Urinary bladder (tissue), 4 donors: ENCODE results near the gene PCGF3. TPM values are rescaled to one million over a fixed set of nuclear protein-coding genes. Genes with fewer than 3 reads are reported as not detected.
"Not testable (repeated sequence)": the region's sequence is repeated elsewhere in the genome, so short reads cannot be mapped to it uniquely, and the experiment has no call there.

Experiments
- DNase-seq: peaks from one replicate; pipeline ENCODE4 v3.0.0-alpha.2; 2015; ENCODE audit errors: extremely low spot score
- H3K27ac ChIP-seq: one replicate; pipeline ENCODE4 v1.5.1; 2013; ENCODE audit warnings: low read depth, mild to moderate bottlenecking, moderate library complexity
- H3K36me3 ChIP-seq: one replicate; pipeline ENCODE4 v1.6.1; 2013; ENCODE audit warnings: mild to moderate bottlenecking, moderate library complexity; ENCODE audit not compliant: insufficient read depth
- H3K4me1 ChIP-seq: one replicate; pipeline ENCODE4 v1.6.1; 2013; ENCODE audit warnings: mild to moderate bottlenecking, moderate library complexity; ENCODE audit not compliant: insufficient read depth
- H3K4me3 ChIP-seq: one replicate; pipeline ENCODE4 v1.5.1; 2013; ENCODE audit warnings: low read depth, low read length
- WGBS: extraction: QIAGEN DNeasy Blood & Tissue Kit; methylation state at CpG from one replicate; pipeline ENCODE4 v1.1.7; 2013; 5-methylcytosine and 5-hydroxymethylcytosine counted together
- polyA plus RNA-seq: library from polyadenylated mRNA; stranded (reverse); fragments of 200-250 nt; gene quantifications from one replicate; pipeline ENCODE4 v1.2.3, GENCODE V29; 2013
- total RNA-seq: library from RNA; depleted of rRNA; stranded (reverse); fragments of >200 nt; gene quantifications from one replicate; pipeline ENCODE4 v1.2.3, GENCODE V29; 2014
- donor health status: healthy with polysubstance abuse.
- donor health status: healthy.

Gene PCGF3
- total and polyA plus RNA-seq, 2 donors = 36.1 to 52.6 TPM

DNA sequence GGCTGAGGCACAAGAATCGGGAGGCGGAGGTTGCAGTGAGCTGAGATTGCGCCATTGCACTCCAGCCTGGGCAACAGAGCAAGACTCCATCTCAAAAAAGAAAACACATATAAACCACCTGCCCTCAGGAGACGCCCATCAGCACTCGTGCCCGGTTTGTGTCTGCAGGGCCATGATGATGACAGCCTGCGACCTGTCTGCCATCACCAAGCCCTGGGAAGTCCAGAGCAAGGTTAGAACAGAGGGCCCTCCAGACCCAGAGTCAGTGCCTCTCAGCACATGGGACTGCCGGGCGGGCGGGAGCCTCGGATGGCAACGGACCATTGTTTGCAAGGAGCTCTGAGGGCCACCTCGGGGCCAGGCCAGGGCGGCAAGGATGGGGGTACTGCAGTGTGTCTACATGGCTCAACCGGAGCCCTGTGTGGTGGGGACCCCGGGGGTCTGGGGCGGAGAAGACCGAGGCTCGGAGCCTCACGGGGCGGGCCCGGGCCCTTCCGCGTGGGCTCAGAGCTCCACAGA is 40.9 kb upstream of the PCGF3 start:
- Histone ChIP-seq H3K4me1 (no peaks in the 10 kb centered on the region), H3K4me3 (no peak overlapping the region), H3K36me3 (no peaks in the 10 kb centered on the region), H3K27ac (no peak overlapping the region)
- no peak for DNase-seq
- WGBS = 96% methylated on average over 24 of the region's 24 CpGs

DNA sequence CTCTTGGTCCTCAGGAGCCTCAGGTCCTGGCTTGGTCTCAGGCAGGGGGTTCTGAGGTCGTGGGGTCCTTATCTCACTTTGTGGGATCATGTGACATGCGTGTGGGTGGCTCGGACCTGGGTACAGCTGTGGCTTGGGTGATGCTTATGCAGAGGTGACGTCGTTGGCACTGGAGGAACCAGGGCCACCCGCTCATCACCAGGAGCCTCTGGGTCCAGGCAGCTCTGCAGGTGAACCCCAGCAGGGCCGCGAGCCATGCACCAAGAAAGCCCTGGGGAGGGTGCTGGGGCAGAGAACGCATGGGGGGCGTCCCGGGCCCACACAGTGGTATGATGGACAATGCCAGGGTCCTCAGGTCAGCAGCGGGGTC is 40.3 kb upstream of the PCGF3 start:
- H3K36me3 ChIP-seq = no peaks in the 10 kb centered on the region
- no peak overlapping the region for H3K4me3 ChIP-seq
- no peak overlapping the region for H3K27ac ChIP-seq
- WGBS = 88% methylated on average over 12 of the region's 12 CpGs
- no peak for DNase-seq
- H3K4me1 ChIP-seq = no peaks in the 10 kb centered on the region

DNA sequence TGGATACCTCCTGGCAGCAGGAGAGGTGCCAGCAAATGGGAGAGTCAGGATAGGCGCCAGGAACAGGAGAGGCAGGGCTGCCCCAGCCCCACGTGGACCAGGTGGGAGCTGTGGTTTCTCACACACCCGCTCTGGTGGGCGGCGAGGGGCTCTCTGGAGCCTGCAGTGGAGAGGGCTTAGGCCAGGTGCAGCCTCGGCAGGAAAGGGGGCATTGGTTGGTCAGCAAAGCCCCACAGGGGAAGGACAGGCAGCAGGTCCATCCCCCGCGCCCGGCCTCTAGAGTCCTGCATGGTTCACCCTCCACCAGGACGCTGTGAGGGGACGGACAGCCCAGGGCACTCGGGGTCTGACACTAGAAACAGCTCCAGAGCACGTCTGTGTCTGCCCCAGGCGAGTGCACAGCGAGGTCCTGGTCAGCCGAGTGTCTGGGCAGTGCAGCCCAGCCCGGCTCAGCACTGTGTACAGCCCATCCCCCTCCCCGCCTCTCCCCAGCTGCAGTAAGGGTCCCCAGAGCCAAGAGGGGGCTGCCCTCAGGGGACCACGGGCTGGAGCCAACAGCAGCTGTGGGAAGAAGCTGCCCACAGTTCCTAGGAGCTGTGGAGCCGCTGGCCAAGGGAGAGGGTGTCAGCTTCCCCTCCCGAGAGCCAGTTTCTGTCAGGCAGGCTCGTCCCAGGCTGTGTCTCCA is 39.7 kb upstream of the PCGF3 start:
- Histone ChIP-seq H3K4me3 (no peak overlapping the region), H3K27ac (no peak overlapping the region), H3K4me1 (no peaks in the 10 kb centered on the region), H3K36me3 (no peaks in the 10 kb centered on the region)
- WGBS = 63% methylated on average over 22 of the region's 22 CpGs
- DNase-seq = no peak

DNA sequence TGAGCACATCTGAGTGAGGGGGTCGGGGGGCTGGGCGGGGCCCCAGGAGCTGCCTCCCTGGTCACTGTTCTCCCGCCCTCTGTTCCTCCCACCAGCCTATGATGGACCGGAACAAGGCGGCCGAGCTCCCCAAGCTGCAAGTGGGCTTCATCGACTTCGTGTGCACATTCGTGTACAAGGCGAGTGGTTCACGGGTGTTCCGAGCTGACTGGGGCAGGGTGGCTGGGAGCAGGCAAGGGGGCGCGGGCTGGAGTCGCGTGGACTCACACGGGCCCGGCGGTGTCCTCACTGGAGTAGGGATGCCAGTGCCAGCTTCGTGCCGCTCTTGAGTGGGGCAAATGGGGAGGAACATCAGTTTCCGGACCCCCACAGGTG is 39.2 kb upstream of the PCGF3 start:
- Histone ChIP-seq H3K4me3 (no peak overlapping the region), H3K27ac (no peak overlapping the region), H3K4me1 (no peaks in the 10 kb centered on the region), H3K36me3 (no peaks in the 10 kb centered on the region)
- DNase-seq = no peak
- WGBS = 82% methylated on average over 22 of the region's 22 CpGs

DNA sequence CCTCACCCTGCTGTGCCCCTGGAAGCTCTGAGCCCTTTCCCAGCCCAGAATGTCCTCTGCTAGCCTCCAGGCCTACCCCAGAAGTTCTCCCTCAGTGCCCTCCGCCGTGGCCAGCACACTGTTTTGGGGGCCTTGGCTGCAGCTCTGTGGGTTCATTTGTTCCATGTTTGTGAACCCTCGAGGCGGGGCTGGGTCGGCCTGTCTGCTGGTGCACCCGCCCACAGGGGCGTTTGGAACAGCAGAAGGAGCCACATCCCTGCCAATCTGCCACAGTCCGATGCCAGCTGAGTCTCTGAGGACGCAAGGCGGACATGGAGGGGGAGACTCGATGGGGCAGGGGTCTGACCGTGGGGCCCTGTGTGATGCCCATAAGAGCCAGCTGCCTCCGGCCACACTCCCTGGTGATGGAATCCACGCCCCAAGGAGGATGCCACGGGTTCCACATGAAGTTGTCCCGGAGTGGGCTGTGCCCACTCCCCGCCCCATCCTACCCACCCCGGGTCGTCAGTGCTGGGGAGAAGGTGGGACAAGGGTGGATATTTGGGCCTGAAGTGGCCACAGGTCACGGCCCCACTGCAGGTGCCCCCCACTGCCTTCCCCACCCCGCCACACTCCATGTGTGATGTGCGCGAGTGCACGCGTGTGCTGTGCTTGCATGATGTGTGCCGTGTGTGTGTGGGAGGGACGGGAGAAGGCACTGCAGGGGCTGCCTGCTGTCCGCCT is 38.6 kb upstream of the PCGF3 start:
- H3K4me1 ChIP-seq = no peaks in the 10 kb centered on the region
- no peak for DNase-seq
- no peak overlapping the region for H3K27ac ChIP-seq
- 85% methylated on average over 28 of the region's 28 CpGs for WGBS
- no peak overlapping the region for H3K4me3 ChIP-seq
- no peaks in the 10 kb centered on the region for H3K36me3 ChIP-seq

DNA sequence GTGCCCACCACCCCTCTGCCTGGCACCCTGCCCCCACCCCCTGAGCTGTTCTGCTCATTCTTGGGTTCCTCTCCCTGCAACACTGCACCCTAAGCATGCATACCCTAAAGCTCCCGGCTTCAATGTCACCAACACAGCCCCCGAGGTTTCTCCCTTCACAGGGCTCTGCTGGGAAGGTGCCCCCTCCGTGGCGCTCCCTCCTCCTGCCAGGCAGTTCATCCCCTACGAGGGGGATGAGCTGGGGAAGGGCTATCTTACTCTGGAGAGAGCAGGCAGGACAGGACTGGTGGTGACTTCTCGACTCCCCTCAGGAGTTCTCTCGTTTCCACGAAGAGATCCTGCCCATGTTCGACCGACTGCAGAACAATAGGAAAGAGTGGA is 38.1 kb upstream of the PCGF3 start:
- H3K4me1 ChIP-seq = no peaks in the 10 kb centered on the region
- WGBS = 61% methylated on average over 10 of the region's 10 CpGs
- DNase-seq = no peak
- no peaks in the 10 kb centered on the region for H3K36me3 ChIP-seq
- H3K27ac ChIP-seq = no peak overlapping the region
- no peak overlapping the region for H3K4me3 ChIP-seq

DNA sequence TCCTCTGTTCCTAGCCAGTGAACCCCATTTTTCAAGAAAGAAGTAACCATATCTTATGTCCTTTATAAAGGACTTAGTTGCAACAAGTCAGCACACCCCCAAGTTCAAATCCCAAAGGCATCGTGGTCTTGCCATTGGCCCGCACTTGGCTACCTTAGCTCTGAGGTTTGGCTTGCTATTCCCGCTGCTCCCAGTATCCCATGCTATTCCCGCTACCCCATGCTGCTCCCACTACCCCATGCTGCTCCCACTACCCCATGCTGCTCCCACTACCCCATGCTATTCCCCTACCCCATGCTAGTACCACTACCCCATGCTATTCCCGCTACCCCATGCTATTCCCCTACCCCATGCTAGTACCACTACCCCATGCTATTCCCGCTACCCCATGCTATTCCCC is 37.4 kb upstream of the PCGF3 start:
- not testable (repeated sequence) for H3K4me1 ChIP-seq, H3K27ac ChIP-seq, H3K36me3 ChIP-seq, DNase-seq, H3K4me3 ChIP-seq
- 88% methylated on average over 6 of the region's 6 CpGs for WGBS

DNA sequence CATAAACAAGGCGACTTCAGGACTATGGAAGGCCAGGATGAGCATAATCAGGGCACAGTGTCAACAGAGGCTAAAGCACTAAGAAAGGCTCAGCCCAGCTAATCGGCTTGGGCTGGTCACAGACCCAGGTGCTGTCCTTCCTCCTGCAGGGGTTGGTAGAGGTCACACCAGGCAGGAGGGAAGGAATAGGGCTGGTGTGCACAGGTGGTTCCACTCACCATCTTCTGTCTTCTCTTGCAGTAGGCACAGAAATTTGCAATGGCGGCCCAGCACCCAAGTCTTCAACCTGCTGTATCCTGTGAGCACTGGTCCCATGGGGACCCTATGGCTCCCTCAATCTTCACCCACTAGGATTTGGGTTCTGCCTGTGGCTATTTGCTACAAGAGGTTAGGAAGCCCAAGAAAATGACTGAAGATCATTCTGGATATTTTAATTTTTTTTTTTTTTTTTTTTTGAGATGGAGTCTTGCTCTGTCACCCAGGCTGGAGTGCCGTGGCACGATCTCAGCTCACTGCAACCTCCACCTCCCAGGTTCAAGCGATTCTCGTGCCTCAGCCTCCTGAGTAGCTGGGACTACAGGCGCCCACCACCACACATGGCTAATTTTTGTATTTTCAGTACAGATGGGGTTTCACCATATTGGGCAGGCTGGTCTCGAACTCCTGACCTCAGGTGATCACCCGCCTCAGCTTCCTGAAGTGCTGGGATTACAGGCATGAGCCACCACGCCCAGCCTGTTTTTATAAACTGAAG is 35.6 kb upstream of the PCGF3 start:
- H3K4me3 ChIP-seq, H3K36me3 ChIP-seq, H3K27ac ChIP-seq, DNase-seq, H3K4me1 ChIP-seq: not testable (repeated sequence)
- WGBS = 95% methylated on average over 11 of the region's 11 CpGs

DNA sequence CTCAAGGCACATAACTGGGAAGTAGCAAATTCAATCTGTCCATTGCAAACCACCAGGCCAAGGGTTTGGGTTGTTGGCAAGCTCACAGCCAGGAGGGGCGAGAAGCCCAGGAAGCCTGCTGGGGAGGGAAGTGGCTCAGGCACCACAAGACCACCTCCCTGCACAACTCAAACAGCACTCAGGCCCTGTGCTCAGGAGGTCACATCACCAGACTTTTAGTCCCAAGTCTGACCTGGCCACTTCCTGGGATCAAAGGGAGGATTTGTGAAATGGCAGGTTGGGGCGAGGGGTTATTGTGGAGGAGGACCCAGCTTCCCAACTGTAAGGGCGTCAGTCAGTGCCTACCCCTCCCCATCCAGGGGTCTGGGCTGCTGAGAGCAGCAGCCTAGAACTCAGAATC is 33.9 kb upstream of the PCGF3 start:
- DNase-seq = no peak

DNA sequence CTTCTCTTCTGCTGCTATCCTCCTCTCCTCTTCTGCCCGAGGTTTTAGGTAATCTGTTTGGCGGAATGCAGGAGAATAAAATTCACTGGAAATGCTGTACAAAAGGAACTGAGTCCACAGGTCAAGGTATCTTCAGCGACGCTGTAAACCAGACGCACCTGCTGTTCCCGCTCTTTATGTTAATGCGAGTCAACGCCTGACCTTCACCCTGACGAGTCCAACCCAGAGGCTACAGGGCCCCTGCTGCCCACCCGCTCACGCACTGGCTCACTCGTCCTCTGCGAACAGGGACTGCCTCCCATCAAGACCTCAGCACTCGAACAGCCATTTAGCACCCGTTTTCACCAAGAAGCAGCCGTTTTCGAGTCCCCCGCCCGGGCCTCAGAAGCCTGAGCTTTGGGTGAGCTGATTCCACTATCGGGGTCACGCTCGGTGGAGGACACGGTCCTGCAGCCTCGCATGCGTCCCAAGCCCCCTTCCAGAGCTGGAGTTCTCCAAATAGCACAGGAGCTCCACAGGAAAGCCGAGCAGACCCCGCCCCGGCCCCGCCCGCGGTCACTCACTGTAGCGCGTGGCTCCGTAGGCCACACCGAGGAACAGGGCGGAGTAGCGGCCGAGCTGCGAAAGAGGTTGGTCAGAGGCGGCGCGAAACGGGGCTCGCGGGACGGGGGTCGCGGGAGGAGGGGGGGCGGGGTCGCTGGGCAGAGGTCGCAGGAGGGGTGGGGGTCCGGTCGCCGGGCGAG is 32.1 kb upstream of the PCGF3 start:
- peak overlapping the region; percentile 77 for H3K4me3 ChIP-seq
- H3K27ac ChIP-seq = no peak overlapping the region
- DNase-seq = no peak
- no peaks in the 10 kb centered on the region for H3K4me1 ChIP-seq
- 6% methylated on average over 55 of the region's 55 CpGs for WGBS
- H3K36me3 ChIP-seq = no peaks in the 10 kb centered on the region

More for the DNA sequence above, 33.9 kb upstream of the PCGF3 start:
- no peak overlapping the region for H3K27ac ChIP-seq
- H3K4me3 ChIP-seq = no peak overlapping the region
- 93% methylated on average over 3 of the region's 3 CpGs for WGBS
- no peaks in the 10 kb centered on the region for H3K36me3 ChIP-seq
- no peaks in the 10 kb centered on the region for H3K4me1 ChIP-seq

DNA sequence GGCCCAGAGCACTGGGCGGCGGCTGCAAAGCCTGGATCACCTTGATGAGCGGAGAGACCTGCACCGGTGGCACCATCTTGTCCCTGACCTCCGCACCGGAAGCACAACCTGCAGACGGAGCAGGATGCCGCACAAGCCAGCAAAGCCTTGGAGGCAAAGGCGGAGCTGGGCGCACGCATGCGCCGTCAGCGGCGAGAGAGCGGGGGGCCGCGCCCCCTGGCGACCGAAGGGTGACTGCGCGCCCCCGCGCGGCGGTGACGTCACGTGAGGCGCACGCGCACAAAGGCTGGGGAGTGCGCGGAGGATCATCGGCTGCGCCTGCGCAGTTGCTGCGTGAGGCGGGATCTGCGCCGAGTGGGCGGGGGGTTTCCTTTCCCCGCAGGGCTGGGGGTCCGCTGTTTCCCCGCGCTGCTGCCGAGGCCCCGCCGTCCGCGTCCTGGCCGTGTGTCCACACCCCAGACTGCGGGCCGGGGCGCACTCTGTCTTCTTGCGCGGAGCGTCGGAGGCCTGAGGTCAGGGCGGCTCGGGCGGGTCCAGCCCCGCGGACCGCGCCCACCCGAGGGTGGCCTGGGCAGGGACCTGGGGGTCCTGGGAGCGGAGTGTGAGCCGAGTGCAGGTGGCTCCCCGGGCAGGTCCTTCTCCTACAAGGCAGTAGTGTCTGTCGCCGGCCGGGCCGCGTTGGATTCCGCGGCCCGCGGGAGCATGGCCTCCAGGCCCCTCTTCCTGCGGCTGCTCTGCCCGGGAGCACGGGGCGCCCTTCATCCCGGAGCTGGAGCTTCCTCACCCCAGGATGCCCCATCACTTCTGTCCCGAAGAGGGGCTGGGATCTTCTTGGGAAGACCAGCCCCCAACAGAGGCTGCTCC is 31.2 kb upstream of the PCGF3 start, which contains the start of the genes ATP5ME and MYL5:
TSS of gene ATP5ME (minus strand) at position 105 of the 864 bp plus-strand sequence. CDS start at position 76, 29 bp downstream.
TSS of gene MYL5 (plus strand) at position 371 of the 864 bp plus-strand sequence. CDS start 3,485 bp downstream, outside the sequence.
- H3K4me3 ChIP-seq = peak within 1 kb of the TSS; percentile 86
- H3K4me1 ChIP-seq = no peaks in the 10 kb centered on the region
- peak within 1 kb of the TSS; percentile 90 for H3K27ac ChIP-seq
- no peaks in the 10 kb centered on the region for H3K36me3 ChIP-seq
- DNase-seq = peak; percentile 89
- under 1% methylated on average over 84 of the region's 84 CpGs for WGBS

DNA sequence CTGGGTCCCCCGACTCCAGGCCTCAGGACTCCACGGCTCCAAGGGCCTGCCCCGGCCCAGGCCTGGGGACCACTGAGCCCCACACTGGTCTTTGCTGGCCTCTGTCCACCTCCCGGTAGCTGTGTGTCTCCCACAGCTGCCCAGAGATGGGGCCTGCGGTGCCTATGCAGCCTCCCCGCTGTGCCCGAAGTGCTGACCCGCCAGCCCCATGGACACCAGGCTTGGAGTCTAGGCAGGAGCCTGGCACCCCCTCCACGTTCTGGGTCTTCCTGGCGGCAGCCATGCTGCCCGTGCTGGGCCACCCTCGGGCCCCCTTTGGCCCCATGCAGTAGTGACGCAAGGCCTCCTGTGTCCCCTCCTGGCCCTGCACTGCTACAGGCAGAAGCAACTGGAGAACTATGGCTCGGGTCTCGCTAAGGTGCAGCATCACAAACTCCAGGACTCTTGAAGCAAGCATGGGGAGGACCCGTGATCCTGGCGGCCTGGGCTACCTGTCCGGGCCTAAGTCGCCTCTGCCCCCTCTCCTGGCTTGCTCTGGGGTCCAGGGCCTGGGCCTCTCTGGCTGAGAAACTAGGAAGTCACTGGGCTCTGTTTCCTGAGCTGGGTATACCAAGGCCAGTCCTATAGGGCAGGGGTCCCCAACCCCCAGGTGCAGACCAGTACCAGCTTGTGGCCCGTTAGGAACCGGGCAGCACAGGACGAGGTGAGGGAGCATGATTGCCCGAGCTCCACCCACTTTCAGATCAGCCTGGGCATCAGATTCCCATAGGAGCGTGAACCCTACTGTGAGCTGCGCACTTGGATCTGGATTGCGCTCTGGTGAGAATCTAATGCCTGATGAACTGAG is 30.4 kb upstream of the PCGF3 start:
- DNase-seq = no peak
- no peaks in the 10 kb centered on the region for H3K36me3 ChIP-seq
- peak overlapping the region; percentile 86 for H3K4me3 ChIP-seq
- H3K4me1 ChIP-seq = no peaks in the 10 kb centered on the region
- H3K27ac ChIP-seq = peak overlapping the region; percentile 90
- 66% methylated on average over 26 of the region's 26 CpGs for WGBS
